Germinal center (tissue), 1 donor: ENCODE data around the gene FAM234A.

Experiments
- DNase-seq: peaks from one replicate; pipeline ENCODE4 v3.0.0; 2012; ENCODE audit warnings: mixed read lengths, low spot score

Gene FAM234A

GRCh38 chr16:297832-298231 is 63.2 kb downstream of the FAM234A start:
- no peak for DNase-seq

- DNase-seq: no peak
These were observed 66.6 kb downstream of the FAM234A start for GRCh38 chr16:301235-301634.

GRCh38 chr16:301950-302349 is 67.3 kb downstream of the FAM234A start:
- DNase-seq: no peak

DNA sequence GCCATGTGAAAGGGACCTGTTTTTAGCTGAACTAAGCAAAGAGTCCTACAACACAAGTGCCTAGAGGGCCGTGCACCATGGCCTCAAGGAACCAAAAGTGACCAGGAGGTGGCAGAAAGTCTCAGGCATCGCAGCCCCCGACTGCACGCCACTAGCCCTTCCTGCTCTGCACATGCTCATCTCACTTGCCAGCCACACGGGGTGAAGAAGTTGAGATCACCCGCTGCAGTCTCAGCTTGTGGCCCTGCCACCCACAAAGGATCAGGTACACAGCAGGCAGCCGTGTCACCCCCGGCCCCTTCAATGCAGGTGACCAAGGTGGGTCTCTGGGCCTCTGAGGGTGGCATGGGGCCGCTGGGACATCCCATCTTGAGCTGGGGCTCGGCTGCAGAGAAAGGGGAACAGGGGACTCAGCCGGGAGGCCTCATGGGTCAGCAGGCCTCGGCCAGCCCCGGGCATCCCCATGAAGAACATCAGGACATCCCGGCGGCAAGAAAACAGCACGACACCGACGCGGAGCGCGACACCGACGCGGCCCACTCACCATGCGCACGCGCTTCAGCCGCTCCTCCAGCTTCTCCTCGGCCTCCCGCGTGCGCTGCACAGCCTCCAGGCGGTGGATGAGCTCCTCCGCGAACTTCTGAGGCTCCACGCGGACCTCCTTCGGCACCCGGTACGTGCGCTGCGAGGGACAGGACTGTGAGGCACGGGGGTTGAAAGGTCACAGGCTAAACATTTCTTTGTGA is 69.3 kb downstream of the FAM234A start:
- DNase-seq: no peak

- DNase-seq: no peak
These were observed 71.5 kb downstream of the FAM234A start for GRCh38 chr16:305916-306626.

- DNase-seq: no peak
These were observed 72.3 kb downstream of the FAM234A start for GRCh38 chr16:306911-307370.

- DNase-seq: no peak
These were observed 73.2 kb downstream of the FAM234A start for GRCh38 chr16:307691-308312.

GRCh38 chr16:309476-309875 is 74.9 kb downstream of the FAM234A start:
- DNase-seq: no peak

GRCh38 chr16:311725-312124 is 77.1 kb downstream of the FAM234A start:
- DNase-seq: no peak

DNA sequence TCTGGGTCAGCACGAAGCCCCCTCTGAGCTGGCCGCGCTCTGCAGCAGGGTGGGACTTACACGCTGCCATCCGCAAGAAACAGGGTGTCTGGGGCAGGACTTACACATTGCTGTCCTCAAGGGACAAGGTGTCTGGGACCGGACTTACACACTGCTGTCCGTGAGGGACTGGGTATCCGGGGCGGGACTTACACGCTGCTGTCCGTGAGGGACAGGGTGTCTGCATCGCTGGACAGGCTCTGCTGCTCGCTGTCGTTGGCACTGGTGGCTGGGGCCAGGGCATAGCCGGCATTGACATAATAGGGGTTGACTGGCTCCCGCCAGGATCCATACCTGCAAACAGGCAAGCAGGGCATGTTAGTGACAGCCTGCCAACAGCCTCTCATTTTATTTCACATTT is 79.7 kb downstream of the FAM234A start:
- no peak for DNase-seq

GRCh38 chr16:314795-315299 is 80.2 kb downstream of the FAM234A start:
- DNase-seq: no peak
